ENCODE results near the gene LPCAT2. TPM values are rescaled to one million over a fixed set of nuclear protein-coding genes. Genes with fewer than 3 reads are reported as not detected.

Gene LPCAT2
- total RNA-seq, 4 donors from 2014 or later: 4.6 to 66.0 (median 10.9) TPM

GRCh38 chr16:55487048-55487803 lies 21.6 kb upstream of the LPCAT2 start:
- peaks cover 0 to 5% (median 0%) of the 10 kb centered on the region in 4 donors for H3K4me1 ChIP-seq
- TF ChIP-seq POLR2A (IDR thresholded peaks at IDR 0.05) (no peak), CTCF (IDR thresholded peaks at IDR 0.05) (no peak)
- peaks cover 0 to 19% (median 0%) of the 10 kb centered on the region in 3 donors for H3K36me3 ChIP-seq
- peak overlapping the region in 3 of 4 donors; percentile 17 to 46 (median 46) for H3K27ac ChIP-seq
- H3K4me3 ChIP-seq: no peak overlapping the region
- peak in 1 of 3 donors; percentile 71 for DNase-seq
- no peaks in the 10 kb centered on the region for H3K27me3 ChIP-seq
- H3K9me3 ChIP-seq: no peaks in the 10 kb centered on the region

- H3K9me3 ChIP-seq: no peaks in the 10 kb centered on the region
- no peak for TF ChIP-seq CTCF (IDR thresholded peaks at IDR 0.05)
- no peak for TF ChIP-seq POLR2A (IDR thresholded peaks at IDR 0.05)
- no peaks in the 10 kb centered on the region for H3K4me1 ChIP-seq
- H3K4me3 ChIP-seq: no peak overlapping the region
- H3K27me3 ChIP-seq: no peaks in the 10 kb centered on the region
- H3K27ac ChIP-seq: no peak overlapping the region
- DNase-seq: peak in 1 of 3 donors; percentile 28
- H3K36me3 ChIP-seq: peaks cover 0 to 19% (median 0%) of the 10 kb centered on the region in 3 donors
These were observed 20.6 kb upstream of the LPCAT2 start for GRCh38 chr16:55488306-55488705.

- TF ChIP-seq CTCF (IDR thresholded peaks at IDR 0.05): no peak
- no peak for TF ChIP-seq POLR2A (IDR thresholded peaks at IDR 0.05)
- no peaks in the 10 kb centered on the region for H3K4me1 ChIP-seq
- H3K27ac ChIP-seq: no peak overlapping the region
- H3K27me3 ChIP-seq: no peaks in the 10 kb centered on the region
- H3K9me3 ChIP-seq: no peaks in the 10 kb centered on the region
- peaks cover 0 to 19% (median 0%) of the 10 kb centered on the region in 3 donors for H3K36me3 ChIP-seq
- no peak overlapping the region for H3K4me3 ChIP-seq
- peak in 1 of 3 donors; percentile 24 for DNase-seq
These were observed 19.5 kb upstream of the LPCAT2 start for GRCh38 chr16:55489119-55489955.

- peaks cover 0 to 19% (median 0%) of the 10 kb centered on the region in 3 donors for H3K36me3 ChIP-seq
- no peaks in the 10 kb centered on the region for H3K9me3 ChIP-seq
- DNase-seq: peak in 1 of 3 donors; percentile 21
- H3K4me3 ChIP-seq: no peak overlapping the region
- no peak for TF ChIP-seq POLR2A (IDR thresholded peaks at IDR 0.05)
- TF ChIP-seq CTCF (IDR thresholded peaks at IDR 0.05): no peak
- no peaks in the 10 kb centered on the region for H3K27me3 ChIP-seq
- H3K27ac ChIP-seq: no peak overlapping the region
- peaks cover 0 to 4% (median 0%) of the 10 kb centered on the region in 4 donors for H3K4me1 ChIP-seq
These were observed 19.0 kb upstream of the LPCAT2 start for GRCh38 chr16:55489956-55490265.

GRCh38 chr16:55490301-55490700 lies 18.6 kb upstream of the LPCAT2 start:
- no peaks in the 10 kb centered on the region for H3K9me3 ChIP-seq
- H3K36me3 ChIP-seq: peaks cover 0 to 17% (median 0%) of the 10 kb centered on the region in 3 donors
- H3K4me1 ChIP-seq: peaks cover 0 to 8% (median 0%) of the 10 kb centered on the region in 4 donors
- H3K4me3 ChIP-seq: no peak overlapping the region
- H3K27ac ChIP-seq: no peak overlapping the region
- peak in 1 of 3 donors; percentile 23 for DNase-seq
- H3K27me3 ChIP-seq: no peaks in the 10 kb centered on the region
- TF ChIP-seq CTCF (IDR thresholded peaks at IDR 0.05) (no peak), POLR2A (IDR thresholded peaks at IDR 0.05) (no peak)

Measured in Peyer's patch (tissue), 4 donors.